K562 (cell line): ENCODE measurements around the gene ZNF780B. TPM values are rescaled to one million over a fixed set of nuclear protein-coding genes. Genes with fewer than 3 reads are reported as not detected.

ENCODE experiments used
- CEBPZ ChIP-seq: fragments of 150-350 bp; IDR thresholded peaks from 2 replicates; pipeline ENCODE4 v1.6.1; 2014; ENCODE audit warnings: low read depth, mild to moderate bottlenecking, low read length, borderline replicate concordance
- CREBBP ChIP-seq: IDR thresholded peaks from one replicate; pipeline ENCODE4 v1.6.1; 2012; ENCODE audit warnings: low read depth, mild to moderate bottlenecking, control low read depth, inconsistent platforms, low read length
- GTF2E2 ChIP-seq: fragments of 200-800 bp; sonication (Bioruptor generic); IDR thresholded peaks from 2 replicates; pipeline ENCODE4 v1.6.1; 2016; ENCODE audit warnings: missing genetic modification characterization, missing compliant biosample characterization
- JUN ChIP-seq, 2 experiments: sonication (generic) in 1 of 2; formaldehyde crosslinking in 1 of 2; IDR thresholded peaks; 2 replicates each; pipeline versions ENCODE4 v1.6.1 to v1.8.0; 2012 to 2022; ENCODE audit warnings: borderline replicate concordance in 2 of 2, mild to moderate bottlenecking in 2 of 2, improper control_type of control experiment in 1 of 2, low read depth in 1 of 2, low read length in 1 of 2, missing genetic modification reagents in 1 of 2
- MEF2A ChIP-seq: IDR thresholded peaks from 2 replicates; pipeline ENCODE4 v1.6.1; 2011; ENCODE audit warnings: low read depth, mild to moderate bottlenecking, low read length, moderate library complexity; ENCODE audit not compliant: control insufficient read depth
- MEF2D ChIP-seq: conservative IDR thresholded peaks from 2 replicates; pipeline ENCODE4 v1.6.1; 2016; ENCODE audit warnings: low read depth, missing genetic modification characterization, missing compliant biosample characterization
- RBBP5 ChIP-seq: fragments of 200-600 bp; sonication (generic); IDR thresholded peaks from 2 replicates; pipeline ENCODE4 v1.6.1; 2012; ENCODE audit warnings: borderline replicate concordance, mild to moderate bottlenecking, low read length, control low read depth, inconsistent platforms; ENCODE audit not compliant: insufficient read depth, poor library complexity, severe bottlenecking
- TAL1 ChIP-seq: fragments of 450-650 bp; IDR thresholded peaks from 2 replicates; pipeline ENCODE4 v1.6.1; 2016; ENCODE audit warnings: mild to moderate bottlenecking
- TCF3 ChIP-seq: sonication (generic); formaldehyde crosslinking; IDR thresholded peaks from 2 replicates; pipeline ENCODE4 v1.4.0; 2020; ENCODE audit warnings: mild to moderate bottlenecking, missing genetic modification reagents
- ZKSCAN8 ChIP-seq: fragments of 200-800 bp; sonication (Bioruptor generic); IDR thresholded peaks from 2 replicates; pipeline ENCODE4 v1.6.1; 2016; ENCODE audit warnings: missing genetic modification characterization, missing compliant biosample characterization
- polyA plus RNA-seq, 8 experiments: library from polyadenylated mRNA; depleted of rRNA in 4 of 8; stranded (reverse) in 5 of 8; unstranded in 3 of 8; fragments of >200 nt; fragmentation: Nextera tagmentation in 2 of 8; fragmentation: Illumina TruSeq in 1 of 8; extraction: Ambion mirVana in 2 of 8; extraction: Trizol in 1 of 8; gene quantifications; 2 replicates each; pipeline versions ENCODE4 v1.2.1 to v1.2.3, GENCODE V29; 2011 to 2014; ENCODE audit warnings: inconsistent platforms in 1 of 8, missing spikeins in 1 of 8
- total RNA-seq, 7 experiments: library from RNA; depleted of rRNA in 6 of 7; stranded (reverse); fragments of >200 nt in 6 of 7; fragmentation: Illumina TruSeq in 2 of 7; extraction: Trizol in 2 of 7; gene quantifications; 2 replicates each; pipeline versions ENCODE4 v1.2.1 to v1.2.3, GENCODE V29; 2011 to 2021; ENCODE audit warnings: low replicate concordance in 1 of 7
- TF ChIP-seq, protein P1 (sequence below): fragments of 250-450 bp; sonication (Bioruptor Pico); IDR thresholded peaks from 2 replicates; pipeline ENCODE4 v1.5.0; 2021; ENCODE audit warnings: mild to moderate bottlenecking, moderate library complexity

The ZNF780B gene
- total and polyA plus RNA-seq, 9 of the 15 experiments (the other 6 are each of a cell fraction or from before 2014, with no cell fraction given) = 3.9 to 18.4 (median 8.8) TPM

DNA sequence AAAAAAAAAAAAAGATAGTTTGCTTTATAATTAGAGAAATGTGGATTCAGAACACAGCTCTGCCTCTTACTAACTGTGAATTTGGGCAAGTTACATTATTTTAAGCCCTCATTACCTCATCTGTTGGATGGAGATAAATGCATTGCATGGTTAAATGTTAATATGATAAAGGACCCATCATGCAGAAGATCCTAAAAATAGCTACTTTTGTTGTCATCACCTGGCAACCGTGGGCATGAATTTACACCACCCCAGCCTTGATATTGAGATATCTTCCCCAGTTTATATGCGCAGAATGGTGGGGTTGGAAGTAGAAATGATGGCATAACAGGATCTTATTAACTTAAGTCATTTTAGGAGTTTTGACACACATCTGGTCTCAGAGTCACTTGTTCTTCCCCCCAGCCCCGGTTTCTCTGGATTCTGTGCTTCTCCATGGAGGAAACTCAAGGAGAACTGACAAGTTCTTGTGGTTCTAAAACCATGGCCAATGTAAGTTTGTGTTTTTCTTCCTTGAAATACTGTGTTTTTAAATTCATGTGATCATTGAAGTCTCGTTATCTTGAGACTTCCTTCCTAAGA is 50.2 kb downstream of the ZNF780B start (continued):
- TF ChIP-seq CEBPZ (no peak), MEF2A (peak; percentile 84; the same call in 1 of the 2 replicates), TAL1 (0 out of 2 replicates have a peak, but pooled peaks have one; percentile 19), JUN (IDR thresholded peaks at IDR 0.05; ENCODE audit: borderline replicate concordance, low read depth, low read length) (no peak), JUN (CRISPR knock-in tag; IDR thresholded peaks at IDR 0.05; ENCODE audit: borderline replicate concordance) (no peak), MEF2D (tag) (peak; percentile 85), ZKSCAN8 (CRISPR knock-in tag) (0 out of 2 replicates have a peak, but pooled peaks have one; percentile 1), CREBBP (no peak), GTF2E2 (peak; percentile 53; the same call in 1 of the 2 replicates), TCF3 (CRISPR knock-in tag) (peak; percentile 61), RBBP5 (peak; percentile 74)
- TF ChIP-seq, protein P1, sequence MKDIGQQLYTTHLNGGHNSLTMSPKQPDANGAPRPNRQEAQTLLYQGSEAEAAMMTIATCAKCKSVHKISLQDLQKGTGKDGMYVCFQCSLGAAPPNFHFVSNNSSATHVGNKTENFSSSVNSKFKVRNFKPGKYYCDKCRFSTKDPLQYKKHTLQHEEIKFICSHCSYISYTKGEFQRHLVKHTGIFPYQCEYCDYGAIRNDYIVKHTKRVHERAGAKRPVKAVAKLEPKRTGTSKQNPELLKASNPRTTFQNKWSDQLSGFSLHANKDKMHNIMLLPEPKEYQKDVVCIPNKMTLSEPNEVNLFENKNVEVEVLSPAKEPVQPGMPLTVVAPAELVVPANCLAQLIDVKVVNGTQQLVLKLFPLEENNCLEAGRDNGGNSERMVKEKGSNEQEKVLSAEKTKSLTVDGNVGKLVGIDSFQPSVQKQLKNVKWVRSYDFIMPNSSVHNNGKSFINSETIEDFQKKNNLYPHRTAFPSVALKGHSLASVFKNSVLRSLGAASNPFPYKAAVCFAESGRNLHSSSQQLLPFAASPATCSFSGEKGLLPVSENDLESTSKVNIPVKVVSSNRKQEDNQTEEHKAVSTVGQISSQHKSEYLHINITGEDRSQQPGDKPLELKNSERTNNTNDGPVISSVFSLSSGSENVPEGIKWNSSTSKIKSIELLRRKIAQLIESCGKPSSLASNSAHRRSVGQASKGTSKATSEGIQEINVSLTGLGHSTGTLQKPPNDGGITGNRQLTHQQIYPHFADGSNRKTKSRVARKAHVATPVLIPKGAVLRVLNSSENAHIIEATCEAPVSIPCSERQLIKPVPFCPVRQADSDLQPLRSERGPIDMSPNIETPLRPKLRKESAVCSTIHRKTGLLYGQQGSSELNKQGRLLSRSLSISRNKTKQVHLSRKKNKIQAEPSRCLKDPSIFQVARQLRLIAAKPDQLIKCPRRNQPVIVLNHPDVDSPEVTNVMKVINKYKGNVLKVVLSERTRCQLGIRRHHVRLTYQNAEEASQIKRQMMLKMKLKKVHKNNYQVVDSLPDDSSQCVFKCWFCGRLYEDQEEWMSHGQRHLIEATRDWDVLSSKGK (CRISPR knock-in tag) = no peak
